ENCODE measurements around the gene COG5.

COG5 gene

GRCh38 chr7:107592361-107593024 is 28.8 kb upstream of the COG5 start:
- no peak for TF ChIP-seq FOXP2 (optimal IDR thresholded peaks at IDR 0.05; ENCODE audit: borderline replicate concordance, extremely low read depth, extremely low read length, insufficient read depth)
- TF ChIP-seq POLR2AphosphoS5 (IDR thresholded peaks at IDR 0.05; ENCODE audit: low read depth, low read length): no peak
- no peak for TF ChIP-seq REST (IDR thresholded peaks at IDR 0.05; ENCODE audit: insufficient read depth in 1 of 2, low read depth in 2 of 2, low read length in 2 of 2)
- TF ChIP-seq SIN3A (IDR thresholded peaks at IDR 0.05; ENCODE audit: borderline replicate concordance, insufficient read depth, low read length): no peak
- no peak for TF ChIP-seq TAF1 (IDR thresholded peaks at IDR 0.05; ENCODE audit: borderline replicate concordance, insufficient read depth, low read length)

GRCh38 chr7:107591421-107591820 is 27.7 kb upstream of the COG5 start:
- no peak for TF ChIP-seq POLR2AphosphoS5 (IDR thresholded peaks at IDR 0.05; ENCODE audit: low read depth, low read length)
- no peak for TF ChIP-seq FOXP2 (optimal IDR thresholded peaks at IDR 0.05; ENCODE audit: borderline replicate concordance, extremely low read depth, extremely low read length, insufficient read depth)
- no peak for TF ChIP-seq REST (IDR thresholded peaks at IDR 0.05; ENCODE audit: insufficient read depth in 1 of 2, low read depth in 2 of 2, low read length in 2 of 2)
- TF ChIP-seq TAF1 (IDR thresholded peaks at IDR 0.05; ENCODE audit: borderline replicate concordance, insufficient read depth, low read length): no peak
- TF ChIP-seq SIN3A (IDR thresholded peaks at IDR 0.05; ENCODE audit: borderline replicate concordance, insufficient read depth, low read length): no peak

- TF ChIP-seq SIN3A (IDR thresholded peaks at IDR 0.05; ENCODE audit: borderline replicate concordance, insufficient read depth, low read length) (no peak), REST (IDR thresholded peaks at IDR 0.05; ENCODE audit: insufficient read depth in 1 of 2, low read depth in 2 of 2, low read length in 2 of 2) (no peak), FOXP2 (optimal IDR thresholded peaks at IDR 0.05; ENCODE audit: borderline replicate concordance, extremely low read depth, extremely low read length, insufficient read depth) (no peak), TAF1 (IDR thresholded peaks at IDR 0.05; ENCODE audit: borderline replicate concordance, insufficient read depth, low read length) (no peak), POLR2AphosphoS5 (IDR thresholded peaks at IDR 0.05; ENCODE audit: low read depth, low read length) (no peak)
Observed at GRCh38 chr7:107588529-107589130, 24.9 kb upstream of the COG5 start.

GRCh38 chr7:107584716-107585115 is 21.0 kb upstream of the COG5 start:
- TF ChIP-seq REST (IDR thresholded peaks at IDR 0.05; ENCODE audit: insufficient read depth in 1 of 2, low read depth in 2 of 2, low read length in 2 of 2) (no peak), TAF1 (IDR thresholded peaks at IDR 0.05; ENCODE audit: borderline replicate concordance, insufficient read depth, low read length) (no peak), SIN3A (IDR thresholded peaks at IDR 0.05; ENCODE audit: borderline replicate concordance, insufficient read depth, low read length) (no peak), FOXP2 (optimal IDR thresholded peaks at IDR 0.05; ENCODE audit: borderline replicate concordance, extremely low read depth, extremely low read length, insufficient read depth) (no peak), POLR2AphosphoS5 (IDR thresholded peaks at IDR 0.05; ENCODE audit: low read depth, low read length) (no peak)

All from PFSK-1 (cell line).